Right ventricle myocardium inferior (tissue), 1 donor: Measurements from ENCODE around the gene COL6A3. TPM values are rescaled to one million over a fixed set of nuclear protein-coding genes. Genes with fewer than 3 reads are reported as not detected.
"Not testable (repeated sequence)": the region's sequence is repeated elsewhere in the genome, so short reads cannot be mapped to it uniquely, and the experiment has no call there.

ENCODE experiments used
- ATAC-seq: fragments of 200-7000 bp; cut with Tn5 transposase; one replicate; pipeline ENCODE4 v1.9.1; 2020; ENCODE audit warnings: mild to moderate bottlenecking, moderate library complexity
- DNase-seq: peaks from one replicate; pipeline ENCODE4 v3.0.0; 2021; ENCODE audit errors: missing footprints
- intact Hi-C: fragments of 100-400 bp; cut with DNase I; formaldehyde crosslinking; loops from one replicate; pipeline ENCODE4 v1.11.0; 2022
- total RNA-seq: library from RNA; stranded (reverse); fragmentation: NEBNext Ultra II Directional; extraction: Animal tissue kit (Norgen Biotek cat#: 25700); gene quantifications from one replicate; pipeline ENCODE4 v1.2.1, GENCODE V29; 2021
- donor health status: DM: no; HTN: yes; CAD: no; lungs with severe emphysema.

The COL6A3 gene
- total RNA-seq, 1 donor from 2014 or later, result 84.5 TPM

DNA sequence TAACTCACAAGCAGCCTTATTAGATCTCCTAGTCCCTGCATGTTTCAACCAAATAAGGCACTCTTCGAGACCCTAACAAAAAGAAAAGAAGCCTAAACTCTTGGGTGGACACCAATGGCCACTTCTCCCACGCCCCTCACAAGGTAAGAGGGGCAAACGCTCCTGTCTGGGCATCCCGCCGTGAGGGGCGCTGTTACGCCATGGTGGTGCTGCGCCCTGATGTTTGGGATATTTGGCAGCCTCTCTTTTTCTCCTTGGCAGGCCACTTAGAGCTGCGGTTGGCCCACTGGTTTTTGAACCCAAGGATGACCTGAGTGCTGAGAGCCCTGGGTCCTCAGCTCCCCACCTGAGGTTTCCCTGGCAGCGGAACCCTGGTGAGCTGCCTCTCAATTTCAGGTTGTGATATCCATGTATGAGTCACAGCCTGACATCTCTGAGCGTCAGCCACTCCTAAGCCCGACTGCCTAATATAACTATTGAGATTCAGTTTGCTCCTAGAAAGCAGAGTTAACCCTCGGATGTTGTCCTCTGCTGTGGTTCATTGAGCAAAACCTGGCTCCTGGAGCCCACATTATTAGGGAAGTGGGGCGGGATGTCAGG lies 103.3 kb downstream of the COL6A3 start:
- no peak for ATAC-seq
- DNase-seq, result no peak
- intact Hi-C loops, result no loop called here

DNA sequence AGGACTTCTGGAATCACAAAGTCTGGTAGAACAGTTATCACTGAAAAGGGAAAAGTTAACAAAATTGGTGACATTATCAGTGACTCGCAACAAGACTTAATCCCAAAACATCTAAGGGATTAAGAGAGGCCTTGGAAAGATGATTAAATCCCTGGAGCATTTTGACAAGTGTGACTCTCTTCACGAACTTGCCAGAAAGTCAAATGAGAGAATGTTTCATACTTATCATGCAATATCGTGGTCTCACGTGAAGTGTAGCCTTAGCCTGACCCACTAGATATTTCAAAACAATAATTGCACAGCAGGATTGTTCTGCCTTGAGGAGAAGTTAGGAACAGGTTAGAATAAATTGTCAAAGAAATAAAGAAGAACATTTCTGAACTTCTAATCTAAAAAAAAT lies 104.5 kb downstream of the COL6A3 start:
- ATAC-seq (peak; percentile 20), DNase-seq (no peak)
- intact Hi-C loops, result no loop called here

DNA sequence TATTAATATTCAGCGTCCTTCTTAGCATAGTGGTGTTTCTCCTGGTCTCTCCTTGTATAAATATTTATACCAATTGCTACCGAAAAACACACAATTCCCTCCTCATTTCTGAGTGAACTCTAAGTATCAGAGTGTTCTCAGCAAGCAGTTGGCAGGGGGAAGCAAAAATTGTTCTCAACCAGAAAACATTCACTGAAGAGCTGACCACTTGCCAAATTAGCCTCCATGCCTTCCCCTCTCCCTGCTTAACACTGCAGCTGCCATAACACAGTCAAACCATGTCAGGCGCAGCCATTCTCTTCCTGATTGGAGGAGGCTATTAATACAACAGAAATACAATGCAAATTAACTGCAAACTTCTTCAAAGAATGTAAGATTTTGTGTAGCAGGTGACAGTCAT lies 105.0 kb downstream of the COL6A3 start:
- ATAC-seq (peak; percentile 85), DNase-seq (no peak)
- intact Hi-C loops, result no loop called here

DNA sequence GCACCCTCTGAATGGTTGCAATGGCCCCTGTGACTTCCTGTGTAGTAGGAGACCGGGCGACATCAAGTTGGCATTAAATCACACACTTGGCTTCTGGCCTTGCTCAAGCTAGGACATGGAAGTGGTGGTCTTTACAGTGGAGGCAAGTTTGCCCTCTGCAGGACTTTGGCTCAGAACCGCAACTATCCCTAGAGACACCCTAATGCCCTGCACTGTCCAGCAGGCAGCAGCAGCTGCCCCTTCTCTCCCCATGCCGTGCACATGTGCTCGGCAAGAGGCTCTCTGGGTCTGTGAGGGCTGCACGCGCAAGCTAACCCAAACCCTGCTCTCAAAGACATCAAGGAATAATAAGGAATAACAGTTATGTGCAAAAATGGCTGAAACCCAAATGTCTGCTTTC lies 106.5 kb downstream of the COL6A3 start:
- intact Hi-C loops, result no loop called here
- DNase-seq (no peak), ATAC-seq (no peak)

DNA sequence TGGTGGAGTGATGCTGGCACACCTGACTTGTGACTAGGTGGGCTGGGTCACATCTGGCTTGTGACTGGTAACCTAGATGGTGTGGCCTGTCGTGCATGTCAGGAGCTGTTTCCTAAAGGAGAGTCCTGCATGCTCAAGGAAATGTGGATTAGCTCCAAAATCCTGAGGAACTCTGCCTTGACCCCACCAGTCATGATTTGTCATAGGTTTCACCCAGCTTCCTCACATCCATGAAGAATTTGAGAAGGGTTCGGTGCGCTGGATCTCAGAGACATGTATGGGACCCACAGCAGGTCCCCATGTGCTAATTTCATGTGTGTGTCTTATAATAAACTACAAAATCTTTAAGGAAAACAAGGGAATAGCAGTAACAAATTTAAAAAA lies 107.2 kb downstream of the COL6A3 start:
- no peak for ATAC-seq
- no peak for DNase-seq
- intact Hi-C loops, result no loop called here

DNA sequence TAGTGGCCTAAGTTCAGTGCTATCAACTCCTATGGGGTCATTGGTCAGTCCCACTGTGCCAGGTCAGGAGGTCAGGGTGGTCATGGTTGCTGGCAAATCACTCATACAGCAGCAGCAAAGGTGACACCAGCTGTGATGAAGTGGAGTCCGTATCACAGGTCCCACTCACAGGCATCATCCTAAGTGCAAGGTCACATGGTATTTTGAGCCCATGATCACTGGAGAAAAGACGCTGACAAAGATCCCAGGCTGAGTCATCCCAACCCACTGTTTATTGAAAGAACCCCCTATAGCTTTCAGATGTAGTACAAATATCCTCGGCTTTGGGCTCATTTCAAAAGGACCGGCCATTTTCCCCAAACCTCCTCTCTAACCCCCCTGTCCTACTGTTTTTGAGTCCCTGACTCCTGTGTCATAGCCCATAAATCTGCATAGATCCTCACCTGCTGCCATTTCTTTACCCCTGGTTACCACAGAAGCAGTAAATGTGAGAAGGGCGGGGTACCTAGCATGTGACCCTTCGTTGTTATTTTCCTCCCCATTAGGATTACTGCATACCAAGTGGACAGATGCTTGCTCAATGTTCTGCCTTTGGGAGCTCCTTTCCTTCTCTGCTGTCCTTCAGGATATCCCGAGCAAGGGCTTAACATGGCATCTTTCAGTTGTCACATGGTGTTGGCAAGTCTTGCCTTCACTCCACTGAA lies 107.7 kb downstream of the COL6A3 start:
- no peak for ATAC-seq
- intact Hi-C loops, result no loop called here
- DNase-seq, result no peak

DNA sequence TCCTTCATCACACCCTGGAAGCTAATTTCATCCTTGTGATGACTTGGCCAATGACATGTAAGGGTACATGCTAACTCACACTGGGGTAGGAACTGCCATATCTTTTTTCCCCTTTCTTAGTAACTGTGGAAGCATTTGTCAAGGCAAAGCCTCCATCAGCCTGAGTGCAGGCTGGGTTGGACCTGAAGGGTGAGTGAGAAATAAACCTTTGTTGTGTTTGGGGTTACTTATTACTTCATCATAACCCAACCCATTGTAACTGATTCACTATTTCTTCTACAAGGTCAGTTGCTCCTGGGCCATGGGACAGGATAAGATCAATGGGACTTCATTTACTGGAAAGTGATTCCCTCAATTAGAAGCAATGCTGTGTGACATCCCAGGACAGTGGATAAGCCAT lies 108.4 kb downstream of the COL6A3 start:
- intact Hi-C loops, result no loop called here
- no peak for ATAC-seq
- DNase-seq, result no peak

DNA sequence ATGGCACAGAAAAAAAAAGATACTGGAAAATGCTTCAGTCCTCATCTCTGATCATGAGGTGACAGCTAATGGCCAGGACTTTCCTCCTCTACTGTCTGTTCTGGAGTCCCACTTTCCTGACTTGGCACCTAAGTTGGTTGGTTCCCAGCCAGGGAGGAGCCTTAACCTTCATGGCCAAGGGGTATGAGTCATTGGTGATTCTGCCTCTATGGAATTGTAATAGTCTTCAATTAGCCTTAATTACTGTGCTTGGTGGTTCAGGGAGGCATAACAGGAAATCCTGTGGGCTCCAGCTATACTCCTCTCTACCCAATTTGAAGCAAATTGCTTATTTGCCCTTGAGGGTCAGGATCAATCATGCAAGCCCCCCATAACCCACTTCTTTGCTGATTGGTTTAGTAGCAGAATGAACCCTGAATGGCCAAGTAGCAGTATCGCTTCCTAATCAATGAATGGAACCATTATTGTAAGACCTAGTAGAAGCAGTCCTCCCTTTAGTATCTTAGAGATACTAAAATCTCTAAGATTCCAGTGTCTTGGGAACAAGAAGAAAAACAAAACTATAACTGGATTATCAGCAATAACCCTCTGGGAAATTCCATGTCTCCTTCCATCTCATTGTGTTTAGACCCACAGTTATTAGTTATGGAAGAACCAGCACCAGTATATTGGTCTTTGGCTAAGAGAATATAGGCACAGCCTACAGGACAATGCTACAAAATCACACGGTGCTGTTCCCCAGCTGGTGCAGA lies 109.0 kb downstream of the COL6A3 start:
- intact Hi-C loops, result no loop called here

DNA sequence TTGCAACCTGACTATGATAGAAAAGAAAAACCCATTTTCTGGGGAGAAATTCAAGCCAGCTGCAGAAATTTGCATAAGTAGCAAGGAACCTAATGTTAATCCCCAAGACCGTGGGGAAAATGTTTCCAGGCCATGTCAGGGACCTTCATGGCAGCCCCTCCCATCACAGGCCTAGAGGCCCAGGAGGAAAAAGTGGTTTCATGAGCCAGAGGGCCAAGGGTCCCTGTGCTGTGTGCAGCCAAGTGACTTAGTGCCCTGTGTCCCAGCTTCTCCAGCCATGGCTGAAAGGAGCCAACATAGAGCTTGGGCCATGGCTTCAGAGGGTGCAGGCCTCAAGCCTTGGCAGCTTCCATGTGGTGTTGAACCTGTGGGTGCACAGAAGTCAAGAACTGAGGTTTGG lies 110.7 kb downstream of the COL6A3 start:
- DNase-seq, intact Hi-C loops, ATAC-seq: not testable (repeated sequence)

More for the DNA sequence above, 109.0 kb downstream of the COL6A3 start:
- ATAC-seq (no peak), DNase-seq (no peak)

DNA sequence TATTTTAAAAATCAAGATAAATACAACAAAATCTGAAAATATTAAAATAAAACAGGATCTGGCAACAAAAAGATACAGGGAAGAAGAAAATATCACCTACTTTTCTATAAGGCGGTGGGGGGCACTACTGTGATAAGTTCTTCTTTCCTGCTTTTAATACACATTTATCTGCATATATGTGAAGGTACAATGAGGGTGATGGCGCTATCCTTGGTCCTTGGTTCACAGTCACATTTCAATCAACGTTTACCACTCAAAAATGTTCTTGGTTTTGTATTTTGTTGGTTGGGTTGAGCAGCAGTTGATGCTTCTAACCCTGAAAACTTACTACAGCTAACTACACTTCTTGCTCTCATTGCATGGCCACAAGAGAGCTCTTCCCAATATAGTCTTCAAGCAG lies 112.4 kb downstream of the COL6A3 start:
- intact Hi-C loops, result no loop called here
- DNase-seq (no peak), ATAC-seq (no peak)

DNA sequence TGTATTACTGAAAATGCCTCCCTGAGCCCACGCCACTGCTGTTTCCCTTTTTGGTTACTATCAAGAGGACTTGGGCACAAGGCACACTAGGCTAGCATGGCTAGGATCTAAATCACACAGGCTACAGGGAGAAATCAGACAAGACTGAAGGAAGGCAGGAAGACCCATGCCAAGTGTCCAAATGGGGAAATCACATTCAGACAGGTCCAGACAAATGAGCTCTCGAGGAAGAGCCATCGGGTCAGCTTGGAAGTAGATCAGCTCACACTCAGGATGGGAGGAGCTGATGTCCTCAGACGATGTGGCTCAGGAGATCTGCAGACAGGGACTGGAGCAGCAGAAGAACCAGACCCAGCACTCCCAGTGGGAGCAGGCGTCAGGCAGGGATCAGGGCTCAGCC lies 113.2 kb downstream of the COL6A3 start:
- DNase-seq (no peak), ATAC-seq (no peak)
- intact Hi-C loops, result no loop called here

DNA sequence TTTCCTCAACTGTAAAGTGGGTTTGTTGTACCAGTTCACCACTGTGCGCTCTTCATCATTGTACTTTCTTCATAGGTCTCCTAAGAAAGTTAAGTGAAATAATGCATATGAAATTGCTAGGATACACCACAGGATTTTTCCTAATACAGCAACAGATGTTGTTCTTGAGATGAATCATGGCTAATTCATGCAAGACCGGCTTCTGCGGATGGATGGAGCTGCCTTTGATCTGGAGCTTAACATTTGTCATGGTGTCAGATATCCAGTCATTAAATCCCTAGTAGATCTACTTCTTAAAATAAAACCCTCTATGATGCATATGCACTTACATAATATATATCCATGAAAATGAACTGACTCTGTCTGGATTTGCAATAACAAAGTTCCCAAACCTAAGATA lies 114.1 kb downstream of the COL6A3 start:
- ATAC-seq, result no peak
- intact Hi-C loops, result no loop called here
- no peak for DNase-seq

DNA sequence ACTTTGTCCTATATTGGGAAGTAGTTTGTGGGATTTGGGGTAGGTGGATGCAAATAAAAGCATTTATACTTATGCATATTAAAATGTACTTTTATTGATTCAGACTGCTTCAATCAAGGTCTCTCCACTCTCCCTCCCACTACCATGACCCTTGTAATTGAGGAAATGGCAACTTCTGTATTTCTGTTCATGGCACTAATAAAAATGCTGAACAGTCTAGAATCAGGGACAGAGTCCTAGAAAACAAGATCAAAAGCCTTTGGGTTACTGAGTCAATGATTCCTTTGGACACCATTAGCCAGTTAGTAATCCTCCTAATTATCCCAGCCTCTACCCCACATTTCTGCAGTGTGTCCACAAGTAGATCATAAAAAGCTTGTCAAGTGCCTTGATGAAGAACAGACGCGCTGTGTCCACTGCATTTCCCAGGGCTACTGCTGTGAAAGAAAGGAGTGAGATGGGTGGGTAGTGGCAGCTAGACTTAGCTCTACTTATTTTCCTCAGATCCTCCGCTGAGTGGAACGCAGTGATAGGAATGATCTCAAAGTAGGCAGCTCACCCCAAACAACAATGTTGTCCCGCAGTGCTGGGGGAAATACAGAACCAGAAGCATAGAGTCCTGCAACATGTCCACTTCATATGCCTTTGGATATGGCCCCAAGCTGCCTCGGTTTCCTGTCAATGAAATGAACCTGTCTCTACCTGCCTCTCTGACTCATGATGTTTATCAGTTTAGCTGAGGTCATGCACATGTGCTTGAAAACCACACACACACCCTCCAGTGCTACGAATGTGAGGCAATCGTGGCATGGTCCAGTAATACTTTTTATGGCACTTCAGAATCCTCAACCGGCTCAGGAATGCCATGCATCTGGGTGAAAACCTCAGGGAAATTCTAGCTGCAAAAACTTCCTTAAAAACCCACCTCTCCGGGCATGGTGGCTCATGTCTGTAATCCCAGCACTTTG lies 115.5 kb downstream of the COL6A3 start:
- DNase-seq (no peak), ATAC-seq (peak; percentile 20)
- intact Hi-C loops, result no loop called here

DNA sequence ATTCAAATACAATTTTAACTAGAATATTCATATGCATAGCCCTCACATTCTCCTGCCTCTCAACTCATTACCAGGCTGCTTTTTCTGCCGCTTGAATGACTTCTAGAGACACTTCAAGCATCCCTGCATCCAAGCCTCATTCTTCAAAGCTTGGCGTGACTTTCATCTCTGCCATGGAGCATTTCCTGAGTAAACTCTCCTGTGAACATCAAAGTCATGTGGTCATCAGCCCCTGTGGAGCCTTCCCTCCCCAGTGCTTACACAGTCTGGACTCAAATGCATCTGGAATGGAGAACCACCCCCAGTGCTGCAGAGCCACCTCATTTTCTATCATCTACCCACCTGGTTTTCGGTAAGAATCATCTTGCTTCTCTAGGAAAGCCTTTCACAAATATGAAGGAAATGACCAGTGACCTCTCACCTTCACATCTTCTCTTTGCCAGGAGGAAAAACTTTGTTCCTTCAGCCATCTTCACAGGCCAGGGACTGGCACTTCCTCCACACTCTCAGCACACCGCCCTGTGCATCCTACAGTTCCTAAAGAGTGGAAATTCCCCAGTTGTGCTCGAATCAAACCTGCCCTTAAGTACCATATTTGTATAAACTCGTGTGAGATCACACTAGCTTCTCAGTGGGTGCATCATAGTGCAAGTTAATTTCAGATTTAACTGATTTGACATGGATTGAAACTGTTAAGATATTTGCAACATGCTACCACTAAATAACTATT lies 116.4 kb downstream of the COL6A3 start:
- no peak for ATAC-seq
- no peak for DNase-seq
- intact Hi-C loops, result no loop called here

DNA sequence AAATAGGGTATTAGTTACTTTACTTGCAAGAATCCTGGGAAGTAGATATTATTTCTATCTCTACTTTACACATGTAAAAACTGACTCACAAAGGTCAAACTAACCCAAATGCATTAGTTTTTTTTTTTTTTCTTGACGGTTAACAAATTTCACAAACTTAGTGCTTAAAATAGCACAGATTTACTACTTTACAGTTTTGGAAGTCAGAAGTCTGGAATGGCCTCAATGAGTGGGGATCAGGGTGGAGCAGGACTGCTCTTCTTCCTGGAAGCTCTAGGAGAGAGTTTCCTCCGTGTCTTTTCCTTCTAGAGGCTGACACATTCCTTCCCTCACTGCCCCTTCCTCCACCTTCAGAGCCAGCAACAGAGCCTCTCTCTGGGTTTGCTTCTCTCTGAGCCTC lies 117.2 kb downstream of the COL6A3 start:
- ATAC-seq, result no peak
- no peak for DNase-seq
- intact Hi-C loops, result no loop called here

DNA sequence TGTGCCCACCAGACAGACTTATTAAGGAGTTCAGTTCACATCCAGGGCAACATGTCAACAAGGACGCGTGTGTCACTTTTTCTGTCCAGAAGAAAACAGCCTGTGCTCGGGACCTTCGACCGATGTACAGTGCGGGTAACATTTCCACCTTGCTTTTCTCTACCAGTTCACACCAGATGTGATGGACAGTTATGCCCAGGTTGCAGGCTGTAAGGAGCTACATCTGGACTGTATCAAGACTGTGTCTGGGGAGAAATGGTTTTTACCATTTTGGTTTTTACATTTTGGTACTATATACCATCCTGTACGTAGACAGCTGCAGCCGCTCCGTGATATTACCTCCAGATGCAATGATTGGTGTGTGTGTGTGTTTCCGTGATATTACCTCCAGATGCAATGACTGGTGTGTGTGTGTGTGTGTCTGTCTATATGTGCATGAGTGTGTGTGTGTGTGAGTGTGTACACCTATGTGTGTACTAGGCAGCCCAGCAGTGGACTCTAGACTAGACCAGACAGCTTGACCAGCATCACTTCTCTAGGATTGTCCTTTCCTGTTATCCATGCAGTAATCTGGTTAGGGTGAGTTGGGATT lies 118.0 kb downstream of the COL6A3 start:
- no peak for DNase-seq
- intact Hi-C loops, result no loop called here
- no peak for ATAC-seq

DNA sequence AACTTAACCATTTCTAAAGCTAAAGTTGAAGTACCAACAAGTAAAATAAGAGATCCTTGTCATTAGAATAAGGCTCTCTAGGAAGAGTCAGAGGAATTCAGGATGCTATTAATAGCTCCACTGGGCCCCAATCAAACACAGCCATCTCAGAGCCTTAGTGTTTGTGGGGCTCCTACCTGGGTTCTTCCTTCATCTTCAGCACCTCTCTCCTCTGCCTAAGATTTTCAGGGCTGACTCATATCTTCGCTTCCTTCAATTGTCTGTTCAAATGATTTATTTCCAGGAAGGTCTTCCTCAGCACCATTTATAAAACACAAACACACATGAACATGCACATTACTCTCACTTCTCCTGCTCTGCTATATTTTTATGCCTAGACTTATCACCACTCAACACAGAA lies 119.5 kb downstream of the COL6A3 start:
- no peak for ATAC-seq
- intact Hi-C loops, result loop anchor here (5.0 kb wide), 1 partner anchor 87 kb away; no protein-coding TSS in a partner anchor
- no peak for DNase-seq

DNA sequence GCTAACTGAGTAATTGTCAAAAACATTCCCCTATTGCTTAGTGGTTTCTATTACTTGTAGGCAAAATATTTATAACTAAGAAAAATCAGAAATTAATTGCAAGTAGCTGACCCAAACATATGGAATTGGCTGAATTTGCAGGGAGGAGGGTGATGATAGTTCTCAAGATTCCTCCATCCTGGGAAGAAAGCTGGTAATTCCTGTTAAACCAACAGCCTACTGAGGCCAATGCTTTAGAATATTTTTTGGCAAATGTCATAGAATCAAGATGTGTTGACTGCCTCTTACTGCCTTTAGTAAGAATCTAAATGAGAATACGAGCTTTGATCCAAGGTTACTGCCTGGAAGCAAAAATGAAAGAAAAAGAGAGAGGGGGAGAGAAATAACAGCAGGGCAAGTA lies 120.0 kb downstream of the COL6A3 start:
- intact Hi-C loops, result loop anchor here (5.0 kb wide), 1 partner anchor 87 kb away; no protein-coding TSS in a partner anchor
- DNase-seq (no peak), ATAC-seq (no peak)
